ENCODE measurements around the gene SUDS3.

Gene SUDS3

DNA sequence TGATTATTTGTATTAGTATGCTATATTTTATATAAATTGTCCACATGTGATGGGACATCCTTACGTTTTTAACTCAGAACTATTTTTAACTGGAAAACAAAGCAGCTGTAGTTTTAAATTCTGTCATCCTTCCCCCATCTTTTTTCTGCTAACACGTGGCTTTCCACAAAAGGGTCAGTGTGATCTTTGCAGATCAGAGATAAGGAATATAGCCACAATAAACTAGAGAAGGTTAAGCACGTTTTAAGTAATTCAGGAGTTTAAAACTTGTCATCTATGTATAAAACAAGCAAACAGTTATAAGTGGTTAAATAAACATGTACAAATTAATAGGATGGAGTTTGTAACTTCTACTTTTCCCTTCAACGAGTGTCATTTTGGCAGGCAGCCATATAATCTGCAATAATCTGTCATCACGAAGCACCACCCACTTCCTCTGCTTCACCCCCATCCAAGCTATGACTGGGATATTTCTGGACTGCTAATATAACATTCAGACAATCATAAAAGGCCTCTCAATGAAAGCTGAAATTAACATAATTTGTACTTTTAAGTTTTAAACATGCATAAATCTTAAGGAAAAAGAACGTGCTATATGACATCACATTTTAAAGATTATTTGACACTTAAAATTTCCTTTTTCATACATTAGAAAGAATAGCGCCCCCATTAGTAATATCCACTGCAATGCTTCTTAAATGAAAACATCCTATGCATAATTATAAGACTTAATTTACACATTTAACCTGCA, 18.9 kb upstream of the SUDS3 start:
- DNase-seq (ENCODE audit: low spot score) = no peak

DNA sequence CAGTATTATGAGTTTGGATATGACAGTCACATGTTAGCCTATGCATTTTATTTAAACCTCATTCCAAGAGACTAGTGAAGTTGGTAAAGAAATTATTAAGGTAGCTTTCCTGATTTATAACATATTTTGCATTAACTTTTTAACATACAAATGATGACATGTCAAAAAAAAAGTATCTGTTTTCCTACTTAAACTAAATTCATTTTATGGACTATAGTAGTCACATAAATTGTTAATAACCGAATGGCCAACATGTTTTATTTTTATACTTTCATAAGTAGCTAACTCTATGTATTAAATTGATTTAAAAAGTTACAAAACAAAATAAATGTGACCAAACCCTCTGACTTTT, 18.4 kb upstream of the SUDS3 start:
- no peak for DNase-seq (ENCODE audit: low spot score)

DNA sequence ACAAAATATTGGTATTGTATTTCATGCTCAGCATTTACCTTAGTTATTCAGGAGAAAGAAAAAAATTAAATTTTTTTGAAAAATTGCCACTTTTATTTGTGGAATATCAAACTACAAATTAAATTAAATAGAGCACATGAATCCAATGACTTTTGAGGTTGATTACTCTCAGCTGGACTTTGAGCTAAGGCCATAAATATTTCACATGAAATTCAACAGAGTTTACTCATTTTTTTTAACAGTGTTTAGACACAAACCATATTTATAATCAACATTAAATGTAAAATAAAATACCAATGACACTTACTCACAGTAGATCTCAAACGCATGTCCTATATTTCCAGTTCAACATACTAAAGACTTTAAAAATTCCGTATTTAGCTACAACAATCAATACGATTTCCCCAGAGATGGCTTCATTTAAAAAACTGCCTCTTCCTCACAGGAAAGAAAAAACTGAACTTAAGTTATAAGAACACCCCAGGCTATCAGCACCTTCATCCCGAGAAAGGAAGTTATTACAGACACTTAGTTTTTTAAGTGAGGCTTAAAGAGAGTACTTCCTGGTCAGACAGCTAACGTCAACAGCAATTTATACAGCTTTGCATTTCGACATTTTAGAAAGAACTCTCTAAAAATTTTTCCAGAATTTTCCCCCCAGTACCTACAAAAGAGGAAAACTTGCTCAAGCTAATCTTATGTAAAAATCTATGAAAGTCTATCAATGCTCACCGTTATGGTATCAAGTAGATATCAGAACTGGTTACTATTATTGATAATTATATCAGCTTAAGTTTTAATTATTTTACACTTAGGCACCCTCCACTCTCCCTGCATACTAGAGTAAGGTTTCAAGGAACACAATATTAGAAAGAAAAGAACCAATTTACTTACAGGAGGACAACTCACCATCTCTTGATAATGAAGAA, 17.5 kb upstream of the SUDS3 start:
- DNase-seq (ENCODE audit: low spot score) = no peak

DNA sequence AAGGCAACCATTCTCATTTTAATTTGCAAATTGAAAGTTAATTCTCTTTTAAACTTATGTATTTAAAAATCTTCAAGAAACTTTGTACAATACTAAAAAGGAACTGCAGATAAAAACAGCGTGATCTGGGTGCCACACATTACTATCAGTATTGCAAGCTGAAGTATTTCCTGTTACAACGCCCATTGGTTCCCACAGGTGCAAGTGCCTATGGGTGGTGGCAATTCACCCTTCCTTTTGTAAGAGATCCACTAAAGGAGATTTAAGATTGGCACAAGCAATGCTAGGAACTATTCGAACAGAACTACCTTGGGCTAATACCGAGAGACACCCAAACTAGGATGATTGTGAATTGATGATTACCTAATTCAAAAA, 16.8 kb upstream of the SUDS3 start:
- DNase-seq (ENCODE audit: low spot score) = no peak

- DNase-seq (ENCODE audit: low spot score) = no peak
Measured at GRCh38 chr12:118361092-118361404, 15.3 kb upstream of the SUDS3 start.

DNA sequence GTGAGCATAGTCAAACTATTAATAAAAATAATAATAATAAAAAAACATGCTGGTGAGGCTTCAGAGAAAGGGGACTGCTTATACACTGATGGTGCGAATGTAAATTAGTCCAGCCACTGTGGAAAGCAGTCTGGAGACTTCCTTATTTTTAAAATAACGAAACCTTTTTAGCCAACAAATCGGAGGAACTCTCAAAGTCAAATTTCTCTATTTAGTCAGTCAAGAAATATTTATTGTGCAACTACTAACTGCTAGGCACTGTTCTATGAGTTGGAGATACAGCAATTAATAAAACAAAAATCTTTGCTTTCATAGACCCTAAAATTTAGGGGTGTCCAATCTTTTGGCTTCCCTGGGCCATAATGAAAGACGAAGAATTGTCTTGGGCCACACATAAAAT, 14.5 kb upstream of the SUDS3 start:
- no peak for DNase-seq (ENCODE audit: low spot score)

- no peak for DNase-seq (ENCODE audit: low spot score)
Measured at GRCh38 chr12:118368821-118369220, 7.5 kb upstream of the SUDS3 start.

DNA sequence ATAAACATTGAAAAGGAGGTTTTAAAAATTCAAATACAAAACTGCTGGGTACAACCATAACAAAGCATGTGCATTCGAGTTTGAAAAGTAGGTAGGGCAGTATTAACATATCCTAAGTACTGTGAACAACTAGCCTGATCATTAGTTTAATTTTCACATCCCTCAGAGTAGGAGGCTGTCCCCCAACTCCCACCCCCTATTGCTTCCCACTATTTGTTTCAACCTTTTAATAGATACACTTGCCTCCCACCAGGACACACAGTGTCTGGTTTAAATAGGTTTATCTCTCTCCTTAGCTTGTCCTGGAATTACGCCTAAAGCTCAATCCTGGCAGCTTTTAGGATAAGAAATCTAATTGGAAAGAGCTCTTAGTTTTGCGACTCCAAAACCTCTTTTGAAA, 5.8 kb upstream of the SUDS3 start:
- no peak for DNase-seq (ENCODE audit: low spot score)

GRCh38 chr12:118371321-118372282, 4.8 kb upstream of the SUDS3 start:
- peak; percentile 22 for DNase-seq (ENCODE audit: low spot score)

DNA sequence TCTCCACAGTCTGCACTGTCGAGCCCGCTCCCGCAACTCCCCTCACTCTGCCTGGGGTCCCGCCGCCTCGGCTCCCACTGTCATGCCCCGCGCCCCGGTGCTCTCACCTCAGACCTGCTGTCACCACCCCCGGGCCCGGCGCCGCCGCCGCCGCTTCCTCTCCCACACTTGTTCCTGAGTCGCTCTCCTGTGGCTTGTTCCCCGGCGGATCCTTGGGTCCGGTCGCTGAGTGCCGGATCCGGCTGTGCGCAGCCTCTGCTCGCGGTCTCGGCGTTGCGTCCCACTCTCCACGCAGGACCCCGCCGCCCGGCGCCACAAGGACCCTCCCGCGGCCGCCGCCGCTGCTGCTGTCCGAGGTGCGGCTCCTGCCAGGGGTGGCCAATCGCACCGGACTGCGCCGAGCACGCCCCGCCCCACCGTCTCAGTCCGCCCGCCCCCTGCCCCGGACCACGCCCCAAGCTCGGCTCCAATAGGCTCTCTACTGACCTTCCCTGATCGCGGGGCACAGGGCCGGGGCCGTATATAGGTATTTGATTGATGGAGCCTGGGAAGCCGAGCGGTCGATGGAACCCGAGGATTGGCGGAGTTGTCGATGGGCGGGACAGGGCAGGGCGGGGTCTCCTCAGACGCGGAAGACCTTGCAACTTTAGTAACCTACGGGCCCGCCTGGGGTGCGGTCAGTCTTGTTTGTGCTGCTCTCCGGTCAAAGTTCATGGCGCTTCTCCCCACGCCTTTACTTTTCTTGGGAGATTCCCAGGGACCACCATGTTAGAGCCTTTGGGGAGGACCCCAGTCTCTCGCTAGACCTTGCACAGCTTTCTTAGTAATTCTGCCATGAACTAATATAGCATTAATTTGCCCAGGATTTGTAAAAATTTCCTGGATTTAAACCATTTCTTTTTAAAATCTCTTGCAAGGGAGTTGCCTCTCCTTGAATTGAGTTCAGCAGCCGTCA, 3.5 kb upstream of the SUDS3 start, which contains the start of gene TAOK3:
TAOK3 (minus strand) TSS at position 367 of the 955 bp plus-strand sequence. CDS start 117,340 bp downstream, outside the sequence.
- DNase-seq (ENCODE audit: low spot score) = peak; percentile 97

- no peak for DNase-seq (ENCODE audit: low spot score)
Measured at GRCh38 chr12:118373616-118374015, 2.7 kb upstream of the SUDS3 start.

DNA sequence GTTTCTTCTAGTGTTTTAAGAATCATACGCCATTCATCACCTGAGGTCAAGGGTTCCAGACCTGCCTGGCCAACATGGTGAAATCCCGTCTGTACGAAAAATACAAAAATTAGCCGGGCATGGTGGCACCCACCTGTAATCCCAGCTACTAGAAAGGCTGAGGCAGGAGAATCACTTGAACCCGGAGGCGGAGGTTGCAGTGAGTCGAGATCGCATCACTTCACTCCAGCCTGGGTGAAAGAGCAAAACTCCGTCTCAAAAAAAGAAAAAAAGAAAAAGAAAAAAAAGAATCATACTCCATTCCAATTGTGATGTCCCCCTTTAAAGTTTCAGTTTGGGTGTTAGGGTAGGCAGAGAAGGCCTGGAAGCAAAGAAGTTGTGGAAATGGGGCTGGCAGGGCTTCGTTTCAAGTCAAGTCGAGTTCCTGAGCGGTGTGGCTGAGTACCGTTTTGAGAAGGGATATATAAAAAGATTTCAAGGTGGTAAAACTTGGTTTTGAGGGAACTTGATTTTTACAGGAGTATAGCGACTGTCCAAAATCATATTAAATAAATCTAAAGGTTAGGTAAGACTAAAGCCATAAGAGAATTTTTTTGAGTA, 2.1 kb upstream of the SUDS3 start:
- no peak for DNase-seq (ENCODE audit: low spot score)

- peak; percentile 31 for DNase-seq (ENCODE audit: low spot score)
Measured at GRCh38 chr12:118374909-118375308, 1.4 kb upstream of the SUDS3 start.

DNA sequence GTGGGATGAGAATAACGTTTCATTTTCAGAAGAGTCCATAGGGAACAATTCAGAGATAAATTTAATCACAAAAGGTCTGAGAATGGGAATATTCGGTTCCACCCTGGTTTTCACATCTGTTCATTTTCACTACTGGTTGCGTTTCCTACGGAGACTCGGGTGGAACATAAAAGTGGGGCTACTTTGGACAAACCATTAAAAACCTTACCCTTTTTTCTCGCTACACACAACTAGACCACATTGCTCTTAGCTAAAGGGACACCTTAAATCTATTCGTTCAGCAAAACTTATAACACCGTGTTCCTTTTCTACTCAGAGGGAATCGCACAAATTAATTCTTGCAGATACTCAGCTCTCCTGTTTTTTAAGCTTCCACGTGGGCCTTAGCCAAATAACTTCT, 1.0 kb upstream of the SUDS3 start:
- DNase-seq (ENCODE audit: low spot score) = no peak

GRCh38 chr12:118377021-118377883, 897 bp downstream of the SUDS3 start:
- no peak for DNase-seq (ENCODE audit: low spot score)

- DNase-seq (ENCODE audit: low spot score) = peak; percentile 67
Measured at GRCh38 chr12:118377884-118378470, 1.6 kb downstream of the SUDS3 start.

DNA sequence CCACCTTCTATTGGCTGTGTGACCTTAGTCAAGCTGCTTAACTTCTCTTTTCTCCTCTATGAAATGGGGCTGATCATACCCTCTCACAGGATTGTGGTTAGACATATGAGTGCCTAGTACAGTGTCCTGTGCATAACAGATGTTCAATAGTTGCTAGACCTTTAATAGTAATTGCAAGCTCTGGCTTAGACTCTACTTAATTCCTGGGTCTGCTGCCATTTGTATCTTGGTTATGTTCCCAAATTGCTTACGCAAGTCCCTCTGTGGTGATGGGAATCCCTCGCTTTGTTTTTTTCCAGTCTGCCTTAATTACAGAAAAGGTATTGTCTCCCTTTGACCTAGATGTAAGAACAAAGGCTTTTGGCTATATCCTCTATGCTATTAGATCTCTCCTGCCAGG, 15.1 kb downstream of the SUDS3 start:
- no peak for DNase-seq (ENCODE audit: low spot score)

DNA sequence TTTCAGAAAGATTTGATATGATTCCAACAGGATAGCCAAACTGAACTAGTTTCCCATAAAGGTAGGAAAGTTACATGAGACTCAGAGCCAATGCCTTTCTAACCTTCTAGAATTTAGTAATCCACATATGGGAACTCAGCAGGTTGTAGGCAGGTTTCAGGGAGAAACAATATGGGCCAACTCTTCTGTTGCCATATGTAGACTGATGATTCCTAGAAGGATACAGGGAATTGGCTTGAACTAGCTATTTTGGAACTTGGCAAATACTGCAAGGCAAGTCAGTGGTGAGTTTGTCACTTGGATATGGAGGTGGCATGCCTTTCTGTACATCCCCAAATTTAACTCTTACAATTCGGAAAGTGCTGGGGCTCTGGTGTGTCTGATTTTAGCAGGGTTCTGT, 15.5 kb downstream of the SUDS3 start:
- no peak for DNase-seq (ENCODE audit: low spot score)

DNA sequence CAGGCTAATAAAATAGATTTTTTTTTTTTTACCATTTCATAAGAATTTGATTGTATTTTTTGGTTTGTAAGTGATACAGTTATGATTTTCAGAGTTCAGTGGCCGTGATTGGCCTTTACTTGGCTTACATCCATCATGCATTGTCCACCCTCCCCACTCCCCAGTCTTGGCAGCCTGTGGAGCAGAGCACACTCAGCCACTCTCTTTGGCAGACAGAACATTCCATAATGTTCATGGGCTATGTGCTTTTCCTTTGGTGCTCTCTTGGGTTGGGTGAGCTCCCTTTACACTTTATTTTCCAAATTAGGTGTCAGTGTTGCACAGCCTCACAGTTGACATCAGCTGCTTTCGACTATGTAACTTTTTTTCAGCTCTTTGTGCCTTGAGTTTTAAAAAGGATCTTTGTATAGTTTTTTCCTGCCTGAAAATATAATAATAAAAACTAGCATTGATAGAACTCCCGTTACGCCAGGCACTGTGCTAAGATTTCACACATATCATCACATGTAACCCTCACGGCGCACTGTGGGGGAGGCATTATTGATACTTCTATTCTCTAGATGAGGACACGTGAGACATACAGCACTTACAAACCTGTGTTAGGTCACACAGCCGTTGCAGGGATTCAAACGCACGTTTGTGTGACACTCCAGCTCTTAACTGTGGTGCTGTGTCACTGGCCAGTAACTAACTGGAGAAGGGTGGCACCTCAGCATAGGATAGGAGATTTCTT, 21.5 kb downstream of the SUDS3 start:
- DNase-seq (ENCODE audit: low spot score) = peak; percentile 17

Measured in AG08396 (cell line).